HepG2 (cell line): ENCODE measurements around the gene DRC7. TPM values are rescaled to one million over a fixed set of nuclear protein-coding genes. Genes with fewer than 3 reads are reported as not detected.

Source experiments
- ATAC-seq: fragments of 200-7000 bp; cut with Tn5 transposase; 3 replicates; pipeline ENCODE4 v1.9.1; 2020; ENCODE audit warnings: mild to moderate bottlenecking, moderate library complexity
- BruUV-seq: library from RNA; stranded (reverse); fragments of 400-500 nt; replicated peaks from 2 replicates; lab custom pipeline; 2021; lab: Mats Ljungman, UMichigan
- CTCF ChIA-PET: fragments of 300-600 bp; formaldehyde crosslinking; extraction: SDS; loops from one replicate; lab custom pipeline; 2021; ENCODE audit warnings: low total read pairs, inconsistent platforms, low intra/inter-chr PET ratio; lab: Yijun Ruan, JAX
- POLR2A ChIA-PET: fragments of 350-600 bp; sonication (Branson Sonifier 250); formaldehyde crosslinking; loops from one replicate; lab custom pipeline; 2020; ENCODE audit warnings: antibody characterized with exemption, inconsistent platforms; lab: Yijun Ruan, JAX
- DNase-seq: peaks from one replicate; pipeline ENCODE4 v3.0.0-alpha.2; 2015; ENCODE audit warnings: low spot score
- FAIRE-seq: peaks from 3 replicates; lab custom pipeline; 2011; peaks lifted over from hg19 to GRCh38; lab: Jason Lieb, UNC
- H2AFZ ChIP-seq: one replicate; pipeline ENCODE4 v1.6.1; 2011; ENCODE audit warnings: low read length, inconsistent platforms
- H3K27ac ChIP-seq: fragments of 300-600 bp; 3 replicates; pipeline ENCODE4 v1.8.0; 2011; ENCODE audit warnings: mixed run types, mild to moderate bottlenecking, mixed read lengths, low read length, inconsistent platforms; ENCODE audit not compliant: insufficient read depth; ENCODE audit errors: extremely low read length
- H3K27me3 ChIP-seq, 2 experiments: fragments of 200-600 bp in 1 of 2; 2 replicates in 1 of 2; 3 replicates in 1 of 2; pipeline versions ENCODE4 v1.6.0 to v1.8.0; 2011; ENCODE audit warnings: low read length in 2 of 2, mild to moderate bottlenecking in 2 of 2, moderate library complexity in 2 of 2, inconsistent platforms in 1 of 2; ENCODE audit not compliant: insufficient read depth in 2 of 2, control insufficient read depth in 1 of 2
- H3K36me3 ChIP-seq, 2 experiments: fragments of 200-600 bp in 1 of 2; replicated peaks in 1 of 2; 2 replicates in 1 of 2; 3 replicates in 1 of 2; pipeline versions ENCODE4 v1.5.1 to v1.8.0; 2011; ENCODE audit warnings: low read length in 2 of 2, inconsistent platforms in 1 of 2; ENCODE audit not compliant: insufficient read depth in 2 of 2, control insufficient read depth in 1 of 2
- H3K4me1 ChIP-seq: 2 replicates; pipeline ENCODE4 v1.5.1; 2012; ENCODE audit warnings: low read length, inconsistent platforms; ENCODE audit not compliant: insufficient read depth
- H3K4me2 ChIP-seq: 2 replicates; pipeline ENCODE4 v1.6.0; 2011; ENCODE audit warnings: low read depth, low read length, inconsistent platforms
- H3K4me3 ChIP-seq, 3 experiments: fragments of 200-600 bp in 1 of 3; sonication (generic), shearing (Covaris generic) in 1 of 3; replicated peaks in 1 of 3; 2 replicates each; pipeline ENCODE4 v1.5.1; 2011 to 2016; ENCODE audit warnings: low read length in 3 of 3, inconsistent platforms in 2 of 3, low read depth in 2 of 3, mild to moderate bottlenecking in 2 of 3, control low read depth in 1 of 3, mixed read lengths in 1 of 3; ENCODE audit not compliant: insufficient read depth in 1 of 3
- H3K79me2 ChIP-seq: one replicate; pipeline ENCODE4 v1.6.1; 2011; ENCODE audit warnings: low read length, inconsistent platforms; ENCODE audit not compliant: insufficient read depth
- H3K9ac ChIP-seq: 2 replicates; pipeline ENCODE4 v1.6.0; 2011; ENCODE audit warnings: mild to moderate bottlenecking, low read depth, low read length, inconsistent platforms; ENCODE audit not compliant: insufficient read depth
- H3K9me3 ChIP-seq: 2 replicates; pipeline ENCODE4 v1.5.1; 2012; ENCODE audit warnings: mild to moderate bottlenecking, low read length
- H4K20me1 ChIP-seq: 2 replicates; pipeline ENCODE4 v1.6.0; 2011; ENCODE audit warnings: inconsistent platforms, mild to moderate bottlenecking, low read length, moderate library complexity; ENCODE audit not compliant: insufficient read depth
- MEF2D ChIP-seq: sonication (generic); formaldehyde crosslinking; IDR thresholded peaks from 2 replicates; pipeline ENCODE4 v1.5.1; 2020; ENCODE audit warnings: mild to moderate bottlenecking, missing genetic modification reagents
- SRSF1 ChIP-seq: fragments of 200-400 bp; formaldehyde crosslinking; optimal IDR thresholded peaks from 2 replicates; pipeline ENCODE3; 2017; ENCODE audit warnings: mild to moderate bottlenecking, low read depth, low read length, moderate library complexity
- ZSCAN25 ChIP-seq: sonication (generic); formaldehyde crosslinking; IDR thresholded peaks from 2 replicates; pipeline ENCODE4 v1.8.0; 2022; ENCODE audit warnings: mild to moderate bottlenecking, missing genetic modification reagents
- ZSCAN30 ChIP-seq: sonication (generic); formaldehyde crosslinking; IDR thresholded peaks from 2 replicates; pipeline ENCODE4 v1.5.0; 2020; ENCODE audit warnings: mild to moderate bottlenecking, missing genetic modification reagents
- WGBS: methylation state at CpG from one replicate; pipeline ENCODE4 v1.1.6; 2017; ENCODE audit warnings: low lambda C conversion rate; 5-methylcytosine and 5-hydroxymethylcytosine counted together
- in situ Hi-C: cut with HindIII; loops from 2 replicates; pipeline ENCODE4 v1.10.0; 2017; ENCODE audit warnings: low pct_unique_long_range_greater_than_20kb; ENCODE audit not compliant: extremely low pct_ligation_motif_present
- intact Hi-C: fragments of 100-400 bp; cut with micrococcal nuclease; formaldehyde crosslinking; loops from one replicate; pipeline ENCODE4 v1.10.0; 2022; ENCODE audit not compliant: unreplicated experiment
- polyA plus RNA-seq, 8 experiments: library from polyadenylated mRNA; depleted of rRNA in 3 of 8; stranded (reverse) in 7 of 8; unstranded in 1 of 8; fragments of >200 nt; fragmentation: Illumina TruSeq in 4 of 8; extraction: Trizol in 4 of 8; gene quantifications; 2 replicates each; pipeline versions ENCODE4 v1.2.1 to v1.2.3, GENCODE V29; 2011 to 2016; ENCODE audit warnings: low read depth in 4 of 8, missing spikeins in 1 of 8, mixed read lengths in 1 of 8; ENCODE audit not compliant: insufficient read depth in 1 of 8
- total RNA-seq, 5 experiments: library from RNA; depleted of rRNA; stranded (reverse); fragments of >200 nt; fragmentation: Illumina TruSeq; extraction: Trizol; gene quantifications; 2 replicates each; pipeline ENCODE4 v1.2.3, GENCODE V29; 2016; ENCODE audit warnings: low read depth in 1 of 5
- TF ChIP-seq, protein P1 (sequence below): sonication (generic); formaldehyde crosslinking; IDR thresholded peaks from 2 replicates; pipeline ENCODE4 v1.8.0; 2022; ENCODE audit warnings: low read depth, missing genetic modification reagents
- TF ChIP-seq, protein P2 (sequence below): sonication (generic); formaldehyde crosslinking; conservative IDR thresholded peaks from 2 replicates; pipeline ENCODE4 v1.8.1; 2023; ENCODE audit warnings: missing genetic modification reagents
- TF ChIP-seq, protein P3 (sequence below): sonication (generic); formaldehyde crosslinking; IDR thresholded peaks from 2 replicates; pipeline ENCODE4 v1.5.0; 2020; ENCODE audit warnings: mild to moderate bottlenecking, missing genetic modification reagents
- TF ChIP-seq, protein P4 (sequence below): sonication (generic); formaldehyde crosslinking; IDR thresholded peaks from 2 replicates; pipeline ENCODE4 v1.9.0; 2021; ENCODE audit warnings: missing genetic modification reagents, borderline replicate concordance
- TF ChIP-seq, protein P5 (sequence below): sonication (generic); formaldehyde crosslinking; IDR thresholded peaks from 2 replicates; pipeline ENCODE4 v1.4.0; 2020; ENCODE audit warnings: mild to moderate bottlenecking, missing genetic modification reagents
- TF ChIP-seq, protein P6 (sequence below): sonication (generic); formaldehyde crosslinking; IDR thresholded peaks from 2 replicates; pipeline ENCODE4 v1.5.0; 2020; ENCODE audit warnings: mild to moderate bottlenecking, low read depth, missing genetic modification reagents, borderline replicate concordance
- TF ChIP-seq, protein P7 (sequence below): sonication (generic); formaldehyde crosslinking; IDR thresholded peaks from 2 replicates; pipeline ENCODE4 v1.4.0; 2020; ENCODE audit warnings: missing genetic modification reagents, borderline replicate concordance

The DRC7 gene
- total and polyA plus RNA-seq, 2 of the 13 experiments (the other 11 are each of a cell fraction or from before 2014, with no cell fraction given): 2.7 to 3.4 TPM

DNA sequence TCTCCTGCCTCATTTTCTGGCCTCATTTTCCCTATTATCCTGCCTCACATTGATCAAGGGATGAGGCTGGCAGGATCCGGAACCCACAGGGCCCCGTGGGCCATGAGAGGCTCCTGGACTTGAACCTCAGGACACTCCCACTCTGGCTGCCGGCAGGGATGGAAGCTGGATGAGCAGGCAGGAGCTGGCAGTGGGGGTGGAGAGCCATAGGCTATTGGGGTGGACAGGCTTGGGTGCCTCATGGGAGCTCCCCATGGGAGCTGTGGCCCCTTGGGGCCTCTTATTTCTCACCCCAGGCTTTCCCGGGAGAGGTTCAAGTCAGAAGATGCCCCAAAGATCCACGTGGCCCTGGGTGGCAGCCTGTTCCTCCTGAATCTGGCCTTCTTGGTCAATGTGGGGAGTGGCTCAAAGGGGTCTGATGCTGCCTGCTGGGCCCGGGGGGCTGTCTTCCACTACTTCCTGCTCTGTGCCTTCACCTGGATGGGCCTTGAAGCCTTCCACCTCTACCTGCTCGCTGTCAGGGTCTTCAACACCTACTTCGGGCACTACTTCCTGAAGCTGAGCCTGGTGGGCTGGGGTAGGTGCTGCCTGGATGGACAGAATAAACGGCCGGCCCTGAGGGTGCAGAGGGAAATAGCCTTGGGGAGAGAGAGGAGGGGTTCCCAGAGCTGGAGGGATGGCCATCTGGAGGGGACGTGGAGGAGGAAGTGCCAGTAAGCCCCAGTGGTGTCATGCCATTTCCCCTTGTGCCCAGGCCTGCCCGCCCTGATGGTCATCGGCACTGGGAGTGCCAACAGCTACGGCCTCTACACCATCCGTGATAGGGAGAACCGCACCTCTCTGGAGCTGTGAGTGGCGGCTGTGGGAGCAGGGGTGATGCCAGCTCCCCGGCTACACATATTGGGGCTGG is 10.7 kb upstream of the DRC7 start:
- ATAC-seq (no peak), FAIRE-seq (no peak), DNase-seq (no peak)
- peaks cover 37% of the 10 kb centered on the region for H3K4me1 ChIP-seq
- no peaks in the 10 kb centered on the region for H3K9me3 ChIP-seq
- no peak overlapping the region for H2AFZ ChIP-seq
- no peaks in the 10 kb centered on the region for H4K20me1 ChIP-seq
- no peak overlapping the region for H3K27ac ChIP-seq
- no peak overlapping the region for H3K9ac ChIP-seq
- BruUV-seq: no TSS peak
- in situ Hi-C loops (no loop called here), intact Hi-C loops (no loop called here)
- no peaks in the 10 kb centered on the region for H3K36me3 ChIP-seq
- POLR2A ChIA-PET: interaction anchor here (0.7 to 1.5 kb wide), 3 partner anchors 10 to 160 kb away, joined by 3 to 6 read pairs (median 3); partner anchors contain the start of gene DRC7
- 76% methylated on average over 17 of the region's 18 CpGs for WGBS
- H3K27me3 ChIP-seq: no peaks in the 10 kb centered on the region
- H3K4me3 ChIP-seq: no peak overlapping the region
- no peaks in the 10 kb centered on the region for H3K79me2 ChIP-seq
- no peak overlapping the region for H3K4me2 ChIP-seq
- CTCF ChIA-PET: no interaction called here
- TF ChIP-seq MEF2D: no peak
- TF ChIP-seq, protein P1, sequence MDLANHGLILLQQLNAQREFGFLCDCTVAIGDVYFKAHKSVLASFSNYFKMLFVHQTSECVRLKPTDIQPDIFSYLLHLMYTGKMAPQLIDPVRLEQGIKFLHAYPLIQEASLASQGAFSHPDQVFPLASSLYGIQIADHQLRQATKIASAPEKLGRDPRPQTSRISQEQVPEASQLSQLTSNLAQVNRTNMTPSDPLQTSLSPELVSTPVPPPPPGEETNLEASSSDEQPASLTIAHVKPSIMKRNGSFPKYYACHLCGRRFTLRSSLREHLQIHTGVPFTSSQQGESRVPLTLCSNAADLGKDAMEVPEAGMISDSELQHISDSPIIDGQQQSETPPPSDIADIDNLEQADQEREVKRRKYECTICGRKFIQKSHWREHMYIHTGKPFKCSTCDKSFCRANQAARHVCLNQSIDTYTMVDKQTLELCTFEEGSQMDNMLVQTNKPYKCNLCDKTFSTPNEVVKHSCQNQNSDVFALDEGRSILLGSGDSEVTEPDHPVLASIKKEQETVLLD: no peak
- TF ChIP-seq, protein P2, sequence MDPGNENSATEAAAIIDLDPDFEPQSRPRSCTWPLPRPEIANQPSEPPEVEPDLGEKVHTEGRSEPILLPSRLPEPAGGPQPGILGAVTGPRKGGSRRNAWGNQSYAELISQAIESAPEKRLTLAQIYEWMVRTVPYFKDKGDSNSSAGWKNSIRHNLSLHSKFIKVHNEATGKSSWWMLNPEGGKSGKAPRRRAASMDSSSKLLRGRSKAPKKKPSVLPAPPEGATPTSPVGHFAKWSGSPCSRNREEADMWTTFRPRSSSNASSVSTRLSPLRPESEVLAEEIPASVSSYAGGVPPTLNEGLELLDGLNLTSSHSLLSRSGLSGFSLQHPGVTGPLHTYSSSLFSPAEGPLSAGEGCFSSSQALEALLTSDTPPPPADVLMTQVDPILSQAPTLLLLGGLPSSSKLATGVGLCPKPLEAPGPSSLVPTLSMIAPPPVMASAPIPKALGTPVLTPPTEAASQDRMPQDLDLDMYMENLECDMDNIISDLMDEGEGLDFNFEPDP (CRISPR knock-in tag): no peak
- TF ChIP-seq SRSF1: no peak
- no peak for TF ChIP-seq ZSCAN25 (CRISPR knock-in tag)
- TF ChIP-seq, protein P3, sequence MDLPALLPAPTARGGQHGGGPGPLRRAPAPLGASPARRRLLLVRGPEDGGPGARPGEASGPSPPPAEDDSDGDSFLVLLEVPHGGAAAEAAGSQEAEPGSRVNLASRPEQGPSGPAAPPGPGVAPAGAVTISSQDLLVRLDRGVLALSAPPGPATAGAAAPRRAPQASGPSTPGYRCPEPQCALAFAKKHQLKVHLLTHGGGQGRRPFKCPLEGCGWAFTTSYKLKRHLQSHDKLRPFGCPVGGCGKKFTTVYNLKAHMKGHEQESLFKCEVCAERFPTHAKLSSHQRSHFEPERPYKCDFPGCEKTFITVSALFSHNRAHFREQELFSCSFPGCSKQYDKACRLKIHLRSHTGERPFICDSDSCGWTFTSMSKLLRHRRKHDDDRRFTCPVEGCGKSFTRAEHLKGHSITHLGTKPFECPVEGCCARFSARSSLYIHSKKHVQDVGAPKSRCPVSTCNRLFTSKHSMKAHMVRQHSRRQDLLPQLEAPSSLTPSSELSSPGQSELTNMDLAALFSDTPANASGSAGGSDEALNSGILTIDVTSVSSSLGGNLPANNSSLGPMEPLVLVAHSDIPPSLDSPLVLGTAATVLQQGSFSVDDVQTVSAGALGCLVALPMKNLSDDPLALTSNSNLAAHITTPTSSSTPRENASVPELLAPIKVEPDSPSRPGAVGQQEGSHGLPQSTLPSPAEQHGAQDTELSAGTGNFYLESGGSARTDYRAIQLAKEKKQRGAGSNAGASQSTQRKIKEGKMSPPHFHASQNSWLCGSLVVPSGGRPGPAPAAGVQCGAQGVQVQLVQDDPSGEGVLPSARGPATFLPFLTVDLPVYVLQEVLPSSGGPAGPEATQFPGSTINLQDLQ (CRISPR knock-in tag): no peak
- TF ChIP-seq, protein P4, sequence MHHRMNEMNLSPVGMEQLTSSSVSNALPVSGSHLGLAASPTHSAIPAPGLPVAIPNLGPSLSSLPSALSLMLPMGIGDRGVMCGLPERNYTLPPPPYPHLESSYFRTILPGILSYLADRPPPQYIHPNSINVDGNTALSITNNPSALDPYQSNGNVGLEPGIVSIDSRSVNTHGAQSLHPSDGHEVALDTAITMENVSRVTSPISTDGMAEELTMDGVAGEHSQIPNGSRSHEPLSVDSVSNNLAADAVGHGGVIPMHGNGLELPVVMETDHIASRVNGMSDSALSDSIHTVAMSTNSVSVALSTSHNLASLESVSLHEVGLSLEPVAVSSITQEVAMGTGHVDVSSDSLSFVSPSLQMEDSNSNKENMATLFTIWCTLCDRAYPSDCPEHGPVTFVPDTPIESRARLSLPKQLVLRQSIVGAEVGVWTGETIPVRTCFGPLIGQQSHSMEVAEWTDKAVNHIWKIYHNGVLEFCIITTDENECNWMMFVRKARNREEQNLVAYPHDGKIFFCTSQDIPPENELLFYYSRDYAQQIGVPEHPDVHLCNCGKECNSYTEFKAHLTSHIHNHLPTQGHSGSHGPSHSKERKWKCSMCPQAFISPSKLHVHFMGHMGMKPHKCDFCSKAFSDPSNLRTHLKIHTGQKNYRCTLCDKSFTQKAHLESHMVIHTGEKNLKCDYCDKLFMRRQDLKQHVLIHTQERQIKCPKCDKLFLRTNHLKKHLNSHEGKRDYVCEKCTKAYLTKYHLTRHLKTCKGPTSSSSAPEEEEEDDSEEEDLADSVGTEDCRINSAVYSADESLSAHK (CRISPR knock-in tag): no peak
- TF ChIP-seq ZSCAN30: no peak
- TF ChIP-seq, protein P5, sequence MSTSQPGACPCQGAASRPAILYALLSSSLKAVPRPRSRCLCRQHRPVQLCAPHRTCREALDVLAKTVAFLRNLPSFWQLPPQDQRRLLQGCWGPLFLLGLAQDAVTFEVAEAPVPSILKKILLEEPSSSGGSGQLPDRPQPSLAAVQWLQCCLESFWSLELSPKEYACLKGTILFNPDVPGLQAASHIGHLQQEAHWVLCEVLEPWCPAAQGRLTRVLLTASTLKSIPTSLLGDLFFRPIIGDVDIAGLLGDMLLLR: no peak
- TF ChIP-seq, protein P6, sequence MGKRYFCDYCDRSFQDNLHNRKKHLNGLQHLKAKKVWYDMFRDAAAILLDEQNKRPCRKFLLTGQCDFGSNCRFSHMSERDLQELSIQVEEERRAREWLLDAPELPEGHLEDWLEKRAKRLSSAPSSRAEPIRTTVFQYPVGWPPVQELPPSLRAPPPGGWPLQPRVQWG (CRISPR knock-in tag): no peak
- TF ChIP-seq, protein P7, sequence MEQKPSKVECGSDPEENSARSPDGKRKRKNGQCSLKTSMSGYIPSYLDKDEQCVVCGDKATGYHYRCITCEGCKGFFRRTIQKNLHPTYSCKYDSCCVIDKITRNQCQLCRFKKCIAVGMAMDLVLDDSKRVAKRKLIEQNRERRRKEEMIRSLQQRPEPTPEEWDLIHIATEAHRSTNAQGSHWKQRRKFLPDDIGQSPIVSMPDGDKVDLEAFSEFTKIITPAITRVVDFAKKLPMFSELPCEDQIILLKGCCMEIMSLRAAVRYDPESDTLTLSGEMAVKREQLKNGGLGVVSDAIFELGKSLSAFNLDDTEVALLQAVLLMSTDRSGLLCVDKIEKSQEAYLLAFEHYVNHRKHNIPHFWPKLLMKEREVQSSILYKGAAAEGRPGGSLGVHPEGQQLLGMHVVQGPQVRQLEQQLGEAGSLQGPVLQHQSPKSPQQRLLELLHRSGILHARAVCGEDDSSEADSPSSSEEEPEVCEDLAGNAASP (CRISPR knock-in tag): no peak
